Measurements from ENCODE around the gene EDN1.

- TF ChIP-seq EZH2 (IDR thresholded peaks at IDR 0.05; ENCODE audit: low read length, unreplicated experiment) (no peak), CTCF (conservative IDR thresholded peaks at IDR 0.05; ENCODE audit: low read depth, low read length) (no peak), EZH2phosphoT487 (IDR thresholded peaks at IDR 0.05; ENCODE audit: borderline replicate concordance, low read length) (no peak)
Measured at GRCh38 chr6:12342664-12343063, 52.5 kb downstream of the EDN1 start.
